ENCODE measurements around the gene ZNF44. TPM values are rescaled to one million over a fixed set of nuclear protein-coding genes. Genes with fewer than 3 reads are reported as not detected.

The ZNF44 gene
- total RNA-seq, 2 donors from 2014 or later = 8.8 to 10.5 TPM

DNA sequence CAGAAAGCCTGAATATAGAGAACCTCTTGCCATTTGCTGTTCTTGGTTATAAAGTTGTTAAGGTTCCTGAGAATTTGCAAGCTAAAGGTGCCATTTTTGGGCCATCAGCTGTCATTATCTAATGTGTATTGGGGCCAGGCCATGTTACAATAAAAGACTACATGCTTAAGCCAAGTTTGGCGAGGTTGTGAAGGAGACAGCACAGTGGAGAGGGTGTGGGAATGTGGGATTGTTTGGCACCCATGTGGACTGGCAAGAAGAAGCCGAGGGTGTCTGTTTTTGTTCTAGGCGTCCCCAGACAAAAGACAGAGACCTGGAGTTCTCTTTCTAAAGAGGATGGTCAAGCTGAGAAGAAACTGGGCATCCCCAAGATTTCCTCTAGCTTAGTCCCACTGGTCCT, 64.7 kb downstream of the ZNF44 start:
- DNase-seq (no peak), ATAC-seq (no peak)
- Histone ChIP-seq H3K4me1 (no peaks in the 10 kb centered on the region), H3K36me3 (replicated peaks in 1 of 2; ENCODE audit: insufficient read depth in 1 of 2, low read depth in 2 of 2) (no peaks in the 10 kb centered on the region), H3K27ac (no peak overlapping the region), H3K27me3 (no peaks in the 10 kb centered on the region), H3K4me3 (no peak overlapping the region), H3K9me3 (peaks cover 0 to 8% (median 0%) of the 10 kb centered on the region in 3 donors)
- no peak for TF ChIP-seq POLR2A (IDR thresholded peaks at IDR 0.05)
- TF ChIP-seq, protein P1, sequence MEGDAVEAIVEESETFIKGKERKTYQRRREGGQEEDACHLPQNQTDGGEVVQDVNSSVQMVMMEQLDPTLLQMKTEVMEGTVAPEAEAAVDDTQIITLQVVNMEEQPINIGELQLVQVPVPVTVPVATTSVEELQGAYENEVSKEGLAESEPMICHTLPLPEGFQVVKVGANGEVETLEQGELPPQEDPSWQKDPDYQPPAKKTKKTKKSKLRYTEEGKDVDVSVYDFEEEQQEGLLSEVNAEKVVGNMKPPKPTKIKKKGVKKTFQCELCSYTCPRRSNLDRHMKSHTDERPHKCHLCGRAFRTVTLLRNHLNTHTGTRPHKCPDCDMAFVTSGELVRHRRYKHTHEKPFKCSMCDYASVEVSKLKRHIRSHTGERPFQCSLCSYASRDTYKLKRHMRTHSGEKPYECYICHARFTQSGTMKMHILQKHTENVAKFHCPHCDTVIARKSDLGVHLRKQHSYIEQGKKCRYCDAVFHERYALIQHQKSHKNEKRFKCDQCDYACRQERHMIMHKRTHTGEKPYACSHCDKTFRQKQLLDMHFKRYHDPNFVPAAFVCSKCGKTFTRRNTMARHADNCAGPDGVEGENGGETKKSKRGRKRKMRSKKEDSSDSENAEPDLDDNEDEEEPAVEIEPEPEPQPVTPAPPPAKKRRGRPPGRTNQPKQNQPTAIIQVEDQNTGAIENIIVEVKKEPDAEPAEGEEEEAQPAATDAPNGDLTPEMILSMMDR (IDR thresholded peaks at IDR 0.05) = no peak
- intact Hi-C loops (cut with DNase I) = no loop called here
- 97 to 98% methylated on average over 3 of the region's 3 CpGs for WGBS, 2 donors

DNA sequence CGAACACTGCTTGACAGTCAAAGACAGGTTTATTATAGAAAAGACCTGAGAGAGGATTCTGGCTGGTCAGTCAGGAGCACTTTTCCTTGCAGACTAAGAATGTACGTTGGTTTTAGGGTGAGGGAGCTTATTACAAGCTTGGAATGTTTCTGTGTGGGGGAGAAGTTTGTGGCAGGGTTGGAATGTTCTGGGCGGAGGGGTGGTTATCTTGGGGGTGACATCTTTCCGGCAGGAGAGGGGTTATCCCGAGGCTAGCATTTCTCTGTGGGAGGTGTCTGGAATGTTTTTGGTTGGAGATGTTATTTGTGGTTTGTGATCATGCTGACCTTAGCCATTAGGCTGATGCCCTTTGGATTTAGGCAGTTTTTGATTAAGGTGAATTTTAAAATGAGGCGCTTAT, 70.0 kb downstream of the ZNF44 start:
- 94 to 95% methylated on average over 6 of the region's 6 CpGs for WGBS, 2 donors
- TF ChIP-seq, protein P1 (IDR thresholded peaks at IDR 0.05) = no peak
- no peak for TF ChIP-seq POLR2A (IDR thresholded peaks at IDR 0.05)
- no peak for ATAC-seq

DNA sequence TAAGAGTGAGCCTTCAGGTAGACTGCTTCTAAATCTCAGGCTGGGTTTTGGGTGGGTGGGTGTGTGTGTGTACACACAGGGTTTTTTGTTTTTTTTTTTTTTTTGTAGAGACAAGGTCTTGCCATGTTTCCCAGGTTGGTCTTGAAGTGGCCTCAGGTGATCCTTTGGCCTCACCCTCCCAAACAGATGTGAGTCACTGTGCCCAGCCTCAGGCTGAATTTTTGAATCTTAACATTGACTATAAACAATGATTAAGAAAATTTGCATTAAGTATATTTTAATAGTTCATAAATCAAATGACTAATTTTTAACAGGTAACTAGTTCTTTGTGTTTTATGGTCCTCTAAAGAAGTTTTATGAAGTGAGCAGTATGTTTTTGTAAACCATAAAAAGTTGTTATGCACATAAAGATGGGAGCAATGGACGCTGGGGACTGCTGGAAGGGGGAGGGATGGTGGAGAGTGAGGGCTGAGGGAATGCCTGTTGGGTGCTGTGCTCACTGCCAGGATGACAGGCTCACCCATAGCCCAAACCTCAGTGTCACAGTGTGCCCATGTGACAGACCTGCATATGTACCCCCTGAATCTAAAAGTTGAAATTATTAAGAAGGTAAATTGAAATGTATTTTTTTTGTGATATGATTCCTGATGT, 71.6 kb downstream of the ZNF44 start:
- intact Hi-C loops (cut with DNase I) = no loop called here
- Histone ChIP-seq H3K4me3 (no peak overlapping the region), H3K36me3 (replicated peaks in 1 of 2; ENCODE audit: insufficient read depth in 1 of 2, low read depth in 2 of 2) (no peaks in the 10 kb centered on the region), H3K27me3 (no peaks in the 10 kb centered on the region), H3K9me3 (peaks cover 0 to 3% (median 0%) of the 10 kb centered on the region in 3 donors), H3K4me1 (no peaks in the 10 kb centered on the region), H3K27ac (no peak overlapping the region)
- ATAC-seq = no peak
- no peak for TF ChIP-seq POLR2A (IDR thresholded peaks at IDR 0.05)
- TF ChIP-seq, protein P1 (IDR thresholded peaks at IDR 0.05) = no peak
- WGBS, 2 donors = 88 to 97% methylated on average over 1 of the region's 1 CpG
- no peak for DNase-seq

More for the DNA sequence above, 70.0 kb downstream of the ZNF44 start:
- DNase-seq = no peak
- intact Hi-C loops (cut with DNase I) = no loop called here
- Histone ChIP-seq H3K27ac (no peak overlapping the region), H3K9me3 (no peaks in the 10 kb centered on the region), H3K36me3 (replicated peaks in 1 of 2; ENCODE audit: insufficient read depth in 1 of 2, low read depth in 2 of 2) (no peaks in the 10 kb centered on the region), H3K4me3 (no peak overlapping the region), H3K27me3 (no peaks in the 10 kb centered on the region), H3K4me1 (no peaks in the 10 kb centered on the region)

Other genes starting within 250 kb of the ZNF44 start
- 1 to 10 TPM in 1 of 2 donors, under 1 TPM in 1; 0.26 to 4.0 TPM for gene ZNF878, start 241.9 kb downstream of the ZNF44 start, total RNA-seq
- 1 to 10 TPM; 4.3 to 6.0 TPM for gene ZNF844, start 230.2 kb downstream of the ZNF44 start, total RNA-seq
- 1 to 10 TPM in 1 of 2 donors, under 1 TPM in 1; 0.66 to 4.9 TPM for gene ZNF20, start 154.5 kb downstream of the ZNF44 start, total RNA-seq
- gene ZNF625, start 138.1 kb downstream of the ZNF44 start, total RNA-seq = 1 to 10 TPM; 2.3 to 2.9 TPM
- gene ZNF136, start 131.8 kb downstream of the ZNF44 start, total RNA-seq = 1 to 10 TPM; 3.4 to 4.0 TPM
- 1 to 10 TPM in 1 of 2 donors, under 1 TPM in 1; 0.99 to 6.0 TPM for gene ZNF563, start 38.8 kb upstream of the ZNF44 start, total RNA-seq
- gene ZNF442, start 70.8 kb upstream of the ZNF44 start, total RNA-seq = 1 to 10 TPM in 1 of 2 donors, under 1 TPM in 1; 0.66 to 2.9 TPM
- 1 to 10 TPM; 4.2 to 4.6 TPM for gene ZNF799, start 106.4 kb upstream of the ZNF44 start, total RNA-seq
- gene ZNF443, start 146.1 kb upstream of the ZNF44 start, total RNA-seq = 1 to 10 TPM; 3.6 to 5.2 TPM
- gene ZNF709, start 189.9 kb upstream of the ZNF44 start, total RNA-seq = 1 to 10 TPM; 2.3 to 3.1 TPM